RWPE2 (cell line): Measurements from ENCODE around the gene BAG5.

Experiments
- ATAC-seq: fragments of 200-7000 bp; cut with Tn5 transposase; 3 replicates; pipeline ENCODE4 v1.9.1; 2021; ENCODE audit warnings: low read depth
- DNase-seq: peaks from one replicate; pipeline ENCODE4 v3.0.0-alpha.2; 2020; ENCODE audit warnings: low spot score
- H3K27ac ChIP-seq: fragments of 450-650 bp; 2 replicates; pipeline ENCODE4 v1.5.1; 2017; ENCODE audit warnings: mild to moderate bottlenecking; ENCODE audit not compliant: poor library complexity, severe bottlenecking
- H3K27me3 ChIP-seq: fragments of 250-450 bp; sonication (Bioruptor Pico); 2 replicates; pipeline ENCODE4 v1.5.1; 2021; ENCODE audit warnings: mild to moderate bottlenecking, moderate library complexity; ENCODE audit not compliant: insufficient read depth, poor library complexity, severe bottlenecking
- H3K36me3 ChIP-seq: fragments of 250-450 bp; sonication (Bioruptor Pico); 2 replicates; pipeline ENCODE4 v1.5.1; 2020; ENCODE audit warnings: low read depth, mild to moderate bottlenecking, moderate library complexity
- H3K4me1 ChIP-seq: fragments of 250-450 bp; sonication (Bioruptor Pico); 2 replicates; pipeline ENCODE4 v1.5.1; 2021; ENCODE audit warnings: mild to moderate bottlenecking, moderate library complexity; ENCODE audit not compliant: insufficient read depth, poor library complexity, severe bottlenecking
- H3K4me3 ChIP-seq: fragments of 250-450 bp; sonication (Bioruptor Pico); 2 replicates; pipeline ENCODE4 v1.5.1; 2021; ENCODE audit warnings: mild to moderate bottlenecking, moderate library complexity; ENCODE audit not compliant: severe bottlenecking
- H3K9me3 ChIP-seq: fragments of 250-450 bp; sonication (Bioruptor Pico); 2 replicates; pipeline ENCODE4 v1.5.1; 2021; ENCODE audit warnings: mild to moderate bottlenecking, moderate library complexity; ENCODE audit not compliant: severe bottlenecking
- TF ChIP-seq, protein P1 (sequence below): fragments of 450-650 bp; IDR thresholded peaks from one replicate; pipeline ENCODE4 v1.5.1; 2017; ENCODE audit warnings: mild to moderate bottlenecking, moderate library complexity; ENCODE audit not compliant: poor library complexity, severe bottlenecking

The BAG5 gene

DNA sequence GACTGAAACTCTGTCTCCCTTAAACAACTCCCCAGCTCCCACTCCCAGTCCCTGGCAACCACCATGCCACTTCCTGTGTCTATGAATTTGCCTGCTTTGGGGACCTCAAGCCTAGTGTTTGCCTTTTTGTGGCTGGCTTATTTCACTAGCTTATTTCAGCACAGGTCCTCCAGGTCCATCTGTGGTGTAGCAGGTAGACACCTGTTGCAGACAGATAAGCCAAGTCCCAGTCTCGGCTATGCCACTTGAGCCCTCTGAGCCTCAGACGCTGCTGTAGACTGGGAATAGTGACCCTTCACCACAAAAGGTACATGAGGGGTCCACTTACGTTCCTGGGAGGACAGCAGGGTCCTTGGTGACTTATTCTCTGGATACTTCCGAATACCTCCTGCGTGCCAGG is 42.2 kb upstream of the BAG5 start:
- TF ChIP-seq, protein P1, sequence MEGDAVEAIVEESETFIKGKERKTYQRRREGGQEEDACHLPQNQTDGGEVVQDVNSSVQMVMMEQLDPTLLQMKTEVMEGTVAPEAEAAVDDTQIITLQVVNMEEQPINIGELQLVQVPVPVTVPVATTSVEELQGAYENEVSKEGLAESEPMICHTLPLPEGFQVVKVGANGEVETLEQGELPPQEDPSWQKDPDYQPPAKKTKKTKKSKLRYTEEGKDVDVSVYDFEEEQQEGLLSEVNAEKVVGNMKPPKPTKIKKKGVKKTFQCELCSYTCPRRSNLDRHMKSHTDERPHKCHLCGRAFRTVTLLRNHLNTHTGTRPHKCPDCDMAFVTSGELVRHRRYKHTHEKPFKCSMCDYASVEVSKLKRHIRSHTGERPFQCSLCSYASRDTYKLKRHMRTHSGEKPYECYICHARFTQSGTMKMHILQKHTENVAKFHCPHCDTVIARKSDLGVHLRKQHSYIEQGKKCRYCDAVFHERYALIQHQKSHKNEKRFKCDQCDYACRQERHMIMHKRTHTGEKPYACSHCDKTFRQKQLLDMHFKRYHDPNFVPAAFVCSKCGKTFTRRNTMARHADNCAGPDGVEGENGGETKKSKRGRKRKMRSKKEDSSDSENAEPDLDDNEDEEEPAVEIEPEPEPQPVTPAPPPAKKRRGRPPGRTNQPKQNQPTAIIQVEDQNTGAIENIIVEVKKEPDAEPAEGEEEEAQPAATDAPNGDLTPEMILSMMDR = no peak
- Histone ChIP-seq H3K9me3 (no peaks in the 10 kb centered on the region), H3K36me3 (no peaks in the 10 kb centered on the region), H3K27ac (no peak overlapping the region), H3K4me1 (no peaks in the 10 kb centered on the region), H3K4me3 (no peak overlapping the region), H3K27me3 (no peaks in the 10 kb centered on the region)
- no peak for ATAC-seq
- DNase-seq = no peak

DNA sequence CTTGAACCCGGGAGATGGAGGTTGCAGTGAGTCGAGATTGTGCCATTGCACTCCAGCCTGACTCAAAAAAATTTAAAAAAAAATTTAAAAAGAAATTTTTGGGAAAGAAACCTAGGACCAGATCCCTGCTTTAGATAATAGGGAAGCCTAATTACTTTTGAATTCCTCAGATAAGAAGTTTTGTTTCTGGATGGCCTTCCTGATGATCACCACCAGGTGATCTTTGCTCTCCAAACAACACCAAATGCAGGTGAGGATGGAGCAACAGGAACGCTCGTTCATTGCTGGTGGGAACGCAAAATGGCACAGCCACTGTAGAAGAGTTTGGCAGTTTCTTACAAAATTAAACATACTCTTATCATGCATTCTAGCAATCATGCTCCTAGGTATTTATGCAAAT is 38.0 kb upstream of the BAG5 start:
- Histone ChIP-seq H3K27ac (no peak overlapping the region), H3K36me3 (no peaks in the 10 kb centered on the region), H3K9me3 (no peaks in the 10 kb centered on the region), H3K4me1 (peaks cover 8% of the 10 kb centered on the region), H3K4me3 (no peak overlapping the region), H3K27me3 (no peaks in the 10 kb centered on the region)
- no peak for DNase-seq
- no peak for ATAC-seq
- TF ChIP-seq, protein P1 = no peak

DNA sequence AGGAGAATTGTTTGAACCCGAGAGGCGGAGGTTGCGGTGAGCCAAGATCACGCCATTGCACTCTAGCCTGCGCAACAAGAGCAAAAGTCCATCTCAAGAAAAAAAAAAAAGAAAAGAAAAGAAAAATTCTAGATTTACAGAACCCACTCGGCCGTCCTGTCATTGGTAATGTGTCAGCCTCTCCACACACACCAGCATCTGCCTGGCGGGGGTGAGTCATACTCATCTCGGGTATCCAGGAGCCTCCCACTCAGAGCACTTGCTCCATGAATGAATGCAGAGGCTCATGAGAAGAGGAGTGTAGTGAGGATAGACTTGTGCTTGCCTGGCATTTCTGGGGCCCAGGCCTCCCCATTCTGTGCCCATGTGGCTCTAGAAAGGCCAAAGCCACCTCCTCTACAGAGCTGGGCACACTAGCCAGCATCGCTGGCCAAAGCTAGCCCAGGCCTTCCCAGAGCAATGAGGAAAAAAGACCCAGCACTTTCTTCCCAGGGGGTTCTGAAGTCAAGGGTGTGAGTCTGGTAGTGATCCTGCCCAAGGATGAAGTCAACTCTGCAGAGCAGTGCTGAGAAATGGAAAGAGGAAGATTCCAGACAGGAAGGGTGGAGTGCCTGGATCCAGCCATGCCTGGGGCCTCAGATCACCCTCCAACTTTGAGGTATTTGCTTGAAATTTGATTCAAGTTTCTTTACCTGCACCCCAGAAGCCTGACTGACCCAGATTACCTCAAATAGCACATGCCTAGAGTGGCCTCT is 35.3 kb upstream of the BAG5 start:
- Histone ChIP-seq H3K4me3 (no peak overlapping the region), H3K27ac (no peak overlapping the region), H3K36me3 (no peaks in the 10 kb centered on the region; the same call in 1 of the 2 replicates), H3K4me1 (peaks cover 30% of the 10 kb centered on the region), H3K9me3 (no peaks in the 10 kb centered on the region), H3K27me3 (no peaks in the 10 kb centered on the region)
- TF ChIP-seq, protein P1 = no peak
- peak; percentile 89 for ATAC-seq
- DNase-seq = peak; percentile 88

DNA sequence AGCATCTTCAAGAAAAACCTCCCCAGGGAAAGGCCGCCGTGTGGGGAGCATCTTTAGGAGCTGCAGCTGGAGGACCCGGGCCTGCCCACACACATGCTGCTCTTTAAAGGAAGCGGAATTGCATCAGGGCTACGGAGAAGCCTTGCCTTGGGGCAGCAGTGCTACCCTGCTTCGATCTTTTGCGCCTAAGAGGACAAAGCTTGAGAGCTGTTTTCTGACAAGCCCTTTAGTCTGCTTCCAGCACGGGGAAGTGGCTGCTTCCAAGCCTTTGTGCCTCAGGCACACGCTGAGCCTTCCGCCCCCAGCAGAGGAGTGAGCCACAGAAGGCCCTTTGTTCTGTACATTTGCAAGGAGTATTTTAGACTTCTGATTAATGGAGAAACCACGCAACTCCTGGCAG is 31.8 kb upstream of the BAG5 start:
- no peaks in the 10 kb centered on the region for H3K27me3 ChIP-seq
- peaks cover 10% of the 10 kb centered on the region; the same call in 1 of the 2 replicates for H3K36me3 ChIP-seq
- DNase-seq (peak; percentile 88), ATAC-seq (peak; percentile 88)
- H3K4me1 ChIP-seq = peaks cover 30% of the 10 kb centered on the region
- TF ChIP-seq, protein P1 = no peak
- H3K9me3 ChIP-seq = no peaks in the 10 kb centered on the region
- H3K27ac ChIP-seq = peak overlapping the region; percentile 51
- no peak overlapping the region for H3K4me3 ChIP-seq

DNA sequence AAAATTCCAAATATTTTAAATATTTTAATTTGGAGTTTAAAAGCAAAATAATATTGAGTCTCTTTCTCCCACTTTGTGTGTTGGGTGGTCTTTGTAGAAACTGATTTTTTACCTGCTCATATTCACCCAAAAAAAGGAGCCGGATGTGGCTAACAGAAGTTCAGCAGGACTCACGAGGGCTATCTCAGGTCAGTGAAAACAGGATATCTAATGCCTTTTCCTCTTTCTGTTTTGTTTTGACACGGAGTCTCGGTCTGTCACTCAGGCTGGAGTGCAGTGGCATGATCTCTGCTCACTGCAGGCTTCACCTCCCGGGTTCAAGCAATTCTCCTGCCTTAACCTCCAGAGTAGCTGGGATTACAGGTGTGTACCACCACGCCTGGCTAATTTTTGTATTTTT is 31.1 kb upstream of the BAG5 start:
- peaks cover 30% of the 10 kb centered on the region for H3K4me1 ChIP-seq
- H3K27me3 ChIP-seq = no peaks in the 10 kb centered on the region
- TF ChIP-seq, protein P1 = no peak
- no peak overlapping the region for H3K4me3 ChIP-seq
- H3K9me3 ChIP-seq = no peaks in the 10 kb centered on the region
- peak overlapping the region; percentile 51 for H3K27ac ChIP-seq
- H3K36me3 ChIP-seq = peaks cover 15% of the 10 kb centered on the region; the same call in 1 of the 2 replicates
- DNase-seq (no peak), ATAC-seq (no peak)
